ENCODE data around the gene MBD3L3.
"Not testable (repeated sequence)": the region's sequence is repeated elsewhere in the genome, so short reads cannot be mapped to it uniquely, and the experiment has no call there.

DNA sequence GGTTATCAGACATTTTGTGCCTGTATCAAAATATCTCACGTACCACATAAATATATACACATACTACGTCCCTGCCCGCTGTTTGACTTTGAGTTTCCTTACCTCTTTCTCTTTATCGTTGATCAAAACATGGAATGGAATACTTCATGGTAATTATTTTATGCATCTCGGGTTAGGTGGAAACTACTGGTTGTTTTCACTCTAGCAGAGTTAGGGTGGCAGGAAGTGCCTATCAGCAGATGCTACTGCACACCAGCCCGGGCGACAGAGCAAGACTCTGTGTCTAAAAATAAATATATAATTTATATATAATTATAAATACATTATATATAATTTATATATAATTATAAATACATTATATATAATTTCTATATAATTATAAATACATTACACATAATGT, 5.6 kb downstream of the MBD3L3 start:
- TF ChIP-seq, protein P1, sequence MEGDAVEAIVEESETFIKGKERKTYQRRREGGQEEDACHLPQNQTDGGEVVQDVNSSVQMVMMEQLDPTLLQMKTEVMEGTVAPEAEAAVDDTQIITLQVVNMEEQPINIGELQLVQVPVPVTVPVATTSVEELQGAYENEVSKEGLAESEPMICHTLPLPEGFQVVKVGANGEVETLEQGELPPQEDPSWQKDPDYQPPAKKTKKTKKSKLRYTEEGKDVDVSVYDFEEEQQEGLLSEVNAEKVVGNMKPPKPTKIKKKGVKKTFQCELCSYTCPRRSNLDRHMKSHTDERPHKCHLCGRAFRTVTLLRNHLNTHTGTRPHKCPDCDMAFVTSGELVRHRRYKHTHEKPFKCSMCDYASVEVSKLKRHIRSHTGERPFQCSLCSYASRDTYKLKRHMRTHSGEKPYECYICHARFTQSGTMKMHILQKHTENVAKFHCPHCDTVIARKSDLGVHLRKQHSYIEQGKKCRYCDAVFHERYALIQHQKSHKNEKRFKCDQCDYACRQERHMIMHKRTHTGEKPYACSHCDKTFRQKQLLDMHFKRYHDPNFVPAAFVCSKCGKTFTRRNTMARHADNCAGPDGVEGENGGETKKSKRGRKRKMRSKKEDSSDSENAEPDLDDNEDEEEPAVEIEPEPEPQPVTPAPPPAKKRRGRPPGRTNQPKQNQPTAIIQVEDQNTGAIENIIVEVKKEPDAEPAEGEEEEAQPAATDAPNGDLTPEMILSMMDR (conservative IDR thresholded peaks at IDR 0.05 in 1 of 2, IDR thresholded peaks at IDR 0.05 in 1 of 2; ENCODE audit: low read depth in 1 of 2, low read length in 2 of 2), result not testable (repeated sequence)
- TF ChIP-seq EZH2 (IDR thresholded peaks at IDR 0.05; ENCODE audit: low read length, missing control alignments), result not testable (repeated sequence)

Measured in fibroblast of lung (primary cell).